Coronary artery (tissue), 2 donors: ENCODE results near the gene ARHGAP27.

Experiments used
- DNase-seq: peaks from one replicate; pipeline ENCODE4 v3.0.0-alpha.2; 2017; ENCODE audit warnings: low spot score
- H3K27ac ChIP-seq, 2 donors: fragments of 200-600 bp; sonication (generic); one replicate each; pipeline ENCODE4 v1.5.1; 2016 to 2019
- H3K4me3 ChIP-seq: fragments of 200-600 bp; sonication (generic); 2 replicates; pipeline ENCODE4 v1.5.1; 2016; ENCODE audit warnings: mild to moderate bottlenecking, moderate library complexity
- CTCF ChIP-seq: fragments of 200-600 bp; sonication (generic); IDR thresholded peaks from one replicate; pipeline ENCODE4 v1.5.1; 2019; ENCODE audit warnings: antibody characterized with exemption

ARHGAP27 gene

DNA sequence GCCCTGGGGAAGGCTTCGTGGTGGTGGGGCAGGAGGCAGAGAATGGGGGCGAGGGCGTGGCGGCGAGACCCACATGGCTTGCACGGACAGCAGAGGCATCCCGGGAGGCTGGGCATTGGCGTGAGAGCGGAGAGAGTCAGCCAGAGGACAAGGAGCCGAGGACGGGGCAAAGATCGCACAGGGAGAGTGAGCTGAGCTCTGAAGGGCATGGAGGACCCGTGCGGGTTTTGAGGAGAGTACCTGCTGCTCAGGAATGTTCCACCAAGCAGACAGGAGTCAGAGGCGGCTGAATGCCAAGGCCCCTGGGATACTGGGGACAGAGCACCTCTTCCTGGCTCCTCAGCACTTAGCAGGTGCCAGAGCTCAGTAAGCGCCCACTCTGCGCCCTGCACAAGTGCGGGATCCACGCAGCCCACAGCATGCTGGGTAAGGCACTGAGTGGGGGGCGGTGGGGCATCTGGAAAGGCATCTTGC lies 47.8 kb downstream of the ARHGAP27 start:
- DNase-seq, result no peak

GRCh38 chr17:45384047-45384788 lies 48.5 kb downstream of the ARHGAP27 start:
- DNase-seq, result no peak

More for the DNA sequence above, 47.8 kb downstream of the ARHGAP27 start:
- TF ChIP-seq CTCF, result no peak
- Histone ChIP-seq H3K27ac (no peak overlapping the region), H3K4me3 (no peak overlapping the region)

GRCh38 chr17:45383003-45383402 lies 49.7 kb downstream of the ARHGAP27 start:
- TF ChIP-seq CTCF, result no peak
- no peak for DNase-seq
- Histone ChIP-seq H3K27ac (no peak overlapping the region), H3K4me3 (no peak overlapping the region)

More at GRCh38 chr17:45384047-45384788, 48.5 kb downstream of the ARHGAP27 start:
- Histone ChIP-seq H3K4me3 (no peak overlapping the region), H3K27ac (no peak overlapping the region)
- no peak for TF ChIP-seq CTCF

DNA sequence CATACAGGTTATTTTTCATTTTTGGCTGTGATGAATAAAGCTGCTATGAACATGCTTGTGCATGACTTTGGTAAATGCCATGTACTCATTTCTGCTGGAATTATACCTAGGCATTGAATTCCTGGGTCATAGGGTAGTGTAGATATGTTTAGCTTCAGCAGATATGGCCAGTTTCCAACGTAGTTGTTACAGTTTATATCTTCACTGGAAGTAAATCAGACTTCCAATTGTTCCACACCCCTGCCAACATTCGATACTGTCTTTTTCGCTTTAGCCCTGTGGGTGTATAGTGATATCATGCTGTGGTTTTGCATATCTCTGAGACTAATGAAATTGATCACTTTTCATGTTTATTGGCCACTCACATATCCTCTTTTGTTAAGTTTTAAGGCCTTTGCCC lies 50.4 kb downstream of the ARHGAP27 start:
- TF ChIP-seq CTCF, result no peak
- no peak overlapping the region for H3K27ac ChIP-seq

GRCh38 chr17:45380991-45381390 lies 51.7 kb downstream of the ARHGAP27 start:
- DNase-seq, result no peak
- Histone ChIP-seq H3K4me3 (no peak overlapping the region), H3K27ac (no peak overlapping the region)
- TF ChIP-seq CTCF, result no peak

More for the DNA sequence above, 50.4 kb downstream of the ARHGAP27 start:
- DNase-seq, result no peak
- no peak overlapping the region for H3K4me3 ChIP-seq

DNA sequence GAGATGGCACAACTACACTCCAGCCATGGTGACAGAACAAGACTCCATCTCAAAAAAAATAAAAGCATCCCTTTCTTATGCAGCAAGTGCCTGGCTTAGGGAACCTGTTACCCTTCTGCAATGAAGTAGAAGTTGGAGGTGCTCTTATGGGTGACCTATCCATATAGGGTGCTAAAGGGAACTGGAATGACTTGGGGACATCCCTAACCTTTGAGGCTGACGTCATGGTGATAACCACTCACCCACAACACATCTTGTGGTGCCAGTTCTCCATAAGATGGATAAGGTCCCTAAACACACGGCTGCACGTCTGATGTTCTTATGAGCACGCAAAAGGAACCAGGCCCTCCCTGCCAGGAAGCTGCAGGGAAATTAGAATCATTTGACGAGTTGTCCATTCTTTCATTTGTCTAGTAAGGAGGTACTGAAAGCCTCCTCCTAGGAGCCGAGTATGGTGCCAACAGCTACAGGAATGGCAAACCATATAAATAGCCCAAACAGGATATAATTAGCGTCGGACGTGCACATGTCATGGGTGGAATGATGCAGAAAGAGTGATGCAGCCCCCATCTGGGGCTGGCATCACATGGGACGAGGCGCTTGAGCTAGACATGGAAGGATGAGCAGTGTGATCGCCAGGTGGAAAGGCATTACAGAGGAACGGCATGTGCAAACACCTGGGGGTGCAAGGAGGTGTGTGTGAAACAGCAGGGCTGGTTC lies 52.5 kb downstream of the ARHGAP27 start:
- no peak overlapping the region for H3K27ac ChIP-seq
- H3K4me3 ChIP-seq, result no peak overlapping the region
- TF ChIP-seq CTCF, result no peak
- no peak for DNase-seq
